Loucy (cell line): Measurements from ENCODE around the gene SYT7.

Source experiments
- EZH2phosphoT487 ChIP-seq: fragments of 200-600 bp; IDR thresholded peaks from 2 replicates; pipeline ENCODE4 v1.6.1; 2018; ENCODE audit warnings: antibody characterized with exemption, mild to moderate bottlenecking, moderate library complexity, borderline replicate concordance
- TF ChIP-seq, protein P1 (sequence below): fragments of 200-600 bp; sonication (generic); conservative IDR thresholded peaks from 2 replicates; pipeline ENCODE4 v1.5.1; 2014; ENCODE audit warnings: mild to moderate bottlenecking, antibody characterized with exemption, low read length

DNA sequence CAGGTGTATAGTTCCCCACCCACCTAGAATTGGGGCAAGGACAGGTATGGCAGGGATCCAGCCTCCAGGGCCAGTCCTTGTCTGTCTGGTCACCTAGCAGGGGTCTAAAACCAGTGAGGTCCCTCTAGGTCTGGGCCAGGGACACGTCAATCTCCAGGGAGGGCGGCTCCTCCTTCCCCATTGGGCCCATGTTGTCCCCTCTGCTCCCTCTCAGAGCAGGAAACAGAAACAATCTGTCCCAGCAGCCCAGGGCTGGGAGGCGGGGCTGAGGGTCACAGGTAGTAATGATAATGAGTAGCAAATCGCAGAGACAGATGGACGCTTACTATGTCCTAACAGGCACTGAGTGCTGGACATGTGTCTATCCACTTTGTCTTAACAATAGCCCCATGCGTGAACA is 22.8 kb upstream of the SYT7 start:
- TF ChIP-seq, protein P1, sequence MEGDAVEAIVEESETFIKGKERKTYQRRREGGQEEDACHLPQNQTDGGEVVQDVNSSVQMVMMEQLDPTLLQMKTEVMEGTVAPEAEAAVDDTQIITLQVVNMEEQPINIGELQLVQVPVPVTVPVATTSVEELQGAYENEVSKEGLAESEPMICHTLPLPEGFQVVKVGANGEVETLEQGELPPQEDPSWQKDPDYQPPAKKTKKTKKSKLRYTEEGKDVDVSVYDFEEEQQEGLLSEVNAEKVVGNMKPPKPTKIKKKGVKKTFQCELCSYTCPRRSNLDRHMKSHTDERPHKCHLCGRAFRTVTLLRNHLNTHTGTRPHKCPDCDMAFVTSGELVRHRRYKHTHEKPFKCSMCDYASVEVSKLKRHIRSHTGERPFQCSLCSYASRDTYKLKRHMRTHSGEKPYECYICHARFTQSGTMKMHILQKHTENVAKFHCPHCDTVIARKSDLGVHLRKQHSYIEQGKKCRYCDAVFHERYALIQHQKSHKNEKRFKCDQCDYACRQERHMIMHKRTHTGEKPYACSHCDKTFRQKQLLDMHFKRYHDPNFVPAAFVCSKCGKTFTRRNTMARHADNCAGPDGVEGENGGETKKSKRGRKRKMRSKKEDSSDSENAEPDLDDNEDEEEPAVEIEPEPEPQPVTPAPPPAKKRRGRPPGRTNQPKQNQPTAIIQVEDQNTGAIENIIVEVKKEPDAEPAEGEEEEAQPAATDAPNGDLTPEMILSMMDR: no peak
- no peak for TF ChIP-seq EZH2phosphoT487
